Stimulated activated CD4-positive, alpha-beta T cell treated with anti-CD3 and anti-CD28 coated beads, TNF-alpha, amount 100 ng/mL, for 1 hour (primary cell): Measurements from ENCODE around the gene CDC37L1.
"Not testable (repeated sequence)": the region's sequence is repeated elsewhere in the genome, so short reads cannot be mapped to it uniquely, and the experiment has no call there.

Experiments used
- DNase-seq, 3 donors: peaks; one replicate each; pipeline ENCODE4 v3.0.0-alpha.2; 2020; ENCODE audit warnings: low read depth in 3 of 3, low spot score in 1 of 3

The CDC37L1 gene

DNA sequence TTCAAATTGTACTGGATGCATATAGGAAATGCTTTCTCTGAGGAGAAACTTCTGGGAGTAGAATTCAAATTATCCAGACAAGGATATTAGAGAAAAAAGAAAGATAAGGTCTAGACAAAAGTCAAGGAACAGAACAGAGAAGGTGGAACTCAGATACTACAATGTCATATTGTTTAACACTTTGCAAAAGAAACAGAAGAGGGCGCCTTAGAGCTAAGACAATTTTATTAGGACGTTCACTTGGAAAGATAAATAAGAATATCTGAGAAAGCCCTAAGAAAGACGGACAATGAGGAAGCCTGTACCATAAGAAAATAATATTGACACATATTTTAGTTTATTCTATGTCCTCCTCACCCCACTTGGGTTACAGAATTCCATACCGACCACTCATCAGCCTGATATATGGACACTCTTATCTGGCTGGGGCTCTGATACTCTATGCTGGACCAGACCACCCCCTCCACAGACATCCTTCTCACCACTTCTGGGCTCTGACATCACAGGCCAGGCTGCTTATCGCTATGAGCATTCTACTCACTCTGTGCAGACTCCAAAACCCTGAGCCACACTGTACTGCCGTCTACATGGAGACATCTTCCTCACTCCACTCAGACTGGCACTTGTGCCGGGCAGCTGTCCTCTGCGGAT is 70.8 kb downstream of the CDC37L1 start:
- no peak for DNase-seq

GRCh38 chr9:4754530-4754929 is 75.2 kb downstream of the CDC37L1 start:
- DNase-seq: not testable (repeated sequence)

DNA sequence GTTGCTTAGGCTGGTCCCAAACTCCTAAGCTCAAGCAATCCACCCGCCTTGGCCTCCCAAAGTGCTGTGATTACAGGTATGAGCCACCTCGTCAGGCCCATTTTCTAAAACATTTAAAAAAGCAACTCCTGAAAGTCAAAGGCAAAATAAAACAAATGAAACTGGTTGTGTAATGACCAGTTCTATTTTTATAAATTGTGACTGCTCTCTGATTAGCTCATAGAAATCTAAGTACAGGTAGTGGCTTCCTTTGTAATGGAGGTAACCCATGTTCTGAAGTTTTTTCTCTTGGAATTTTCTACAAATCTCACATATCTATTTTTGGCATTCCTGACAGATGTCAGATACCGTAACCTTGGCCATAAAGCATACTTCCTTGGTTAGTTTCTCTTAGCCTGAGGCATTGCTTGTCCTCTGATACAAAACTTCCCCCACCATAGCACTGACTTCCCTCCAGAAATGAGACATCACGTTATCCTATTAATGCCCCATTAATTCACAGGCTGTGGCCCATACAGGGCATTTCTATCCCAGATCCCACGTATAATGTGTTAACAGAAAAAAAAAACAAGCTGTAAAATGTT is 75.7 kb downstream of the CDC37L1 start:
- no peak for DNase-seq

DNA sequence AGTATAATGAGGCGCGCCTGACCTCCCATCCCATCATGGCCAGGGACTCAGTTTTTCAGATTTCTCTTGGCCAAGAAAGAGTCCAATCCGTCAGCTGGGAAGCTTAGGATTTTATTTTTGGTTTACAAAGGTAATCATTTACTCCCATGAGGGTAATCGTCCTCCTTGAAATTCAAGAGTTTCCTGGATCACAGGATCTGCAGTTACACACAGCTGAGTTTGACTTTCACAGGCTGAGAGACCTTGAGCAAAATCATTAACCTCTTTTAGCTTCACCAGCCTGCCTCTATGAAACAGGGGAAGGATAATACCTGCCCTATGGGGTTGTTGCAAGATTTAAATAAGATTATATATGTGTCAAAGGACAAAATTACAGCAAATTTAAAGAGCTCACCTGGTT is 77.1 kb downstream of the CDC37L1 start:
- DNase-seq: no peak
